Neural cell (in vitro differentiated cells): Measurements from ENCODE around the gene ADGRF1. TPM values are rescaled to one million over a fixed set of nuclear protein-coding genes. Genes with fewer than 3 reads are reported as not detected.

Experiments used
- H2AFZ ChIP-seq: fragments of 200-600, 300-800 bp; sonication (generic), shearing (Covaris generic); 2 replicates; pipeline ENCODE4 v1.6.0; 2014; ENCODE audit warnings: low read depth, mild to moderate bottlenecking, antibody characterized with exemption, low read length, moderate library complexity
- H3F3A ChIP-seq: fragments of 200-600 bp; shearing (Covaris generic); 2 replicates; pipeline ENCODE4 v1.6.1; 2016; ENCODE audit warnings: mild to moderate bottlenecking, moderate library complexity, mixed read lengths, antibody characterized with exemption, low read length; ENCODE audit not compliant: insufficient read depth, poor library complexity, severe bottlenecking
- H3K27ac ChIP-seq: fragments of 200-600, 300-800 bp; sonication (generic), shearing (Covaris generic); 2 replicates; pipeline ENCODE4 v1.5.1; 2014; ENCODE audit warnings: mild to moderate bottlenecking, low read length, moderate library complexity
- H3K27me3 ChIP-seq: fragments of 300-800, 200-600 bp; sonication (generic), shearing (Covaris generic); 2 replicates; pipeline ENCODE4 v1.6.0; 2014; ENCODE audit warnings: mild to moderate bottlenecking, low read depth, low read length, moderate library complexity; ENCODE audit not compliant: insufficient read depth
- H3K36me3 ChIP-seq: fragments of 300-800, 200-600 bp; sonication (generic), shearing (Covaris generic); 2 replicates; pipeline ENCODE4 v1.5.1; 2014; ENCODE audit warnings: mild to moderate bottlenecking, antibody characterized with exemption, low read length, moderate library complexity; ENCODE audit not compliant: insufficient read depth
- H3K4me2 ChIP-seq: fragments of 300-800, 200-600 bp; sonication (generic), shearing (Covaris generic); 2 replicates; pipeline ENCODE4 v1.6.0; 2014; ENCODE audit warnings: mild to moderate bottlenecking, low read length
- H3K4me3 ChIP-seq: fragments of 300-800, 200-600 bp; sonication (generic), shearing (Covaris generic); 2 replicates; pipeline ENCODE4 v1.5.1; 2014; ENCODE audit warnings: mild to moderate bottlenecking, low read length, moderate library complexity
- H3K79me2 ChIP-seq: fragments of 200-600 bp; shearing (Covaris generic); replicated peaks from 2 replicates; pipeline ENCODE4 v1.6.0; 2014; ENCODE audit warnings: mild to moderate bottlenecking, low read length, moderate library complexity; ENCODE audit not compliant: insufficient read depth
- H3K9ac ChIP-seq: fragments of 300-800, 200-600 bp; sonication (generic), shearing (Covaris generic); 2 replicates; pipeline ENCODE4 v1.6.1; 2016; ENCODE audit warnings: mild to moderate bottlenecking, low read length, mixed read lengths
- H3K9me2 ChIP-seq: fragments of 200-600 bp; shearing (Covaris generic); 2 replicates; pipeline ENCODE4 v1.6.1; 2016; ENCODE audit warnings: mild to moderate bottlenecking, low read length, mixed read lengths; ENCODE audit not compliant: insufficient read depth
- H3K9me3 ChIP-seq: fragments of 200-600, 300-800 bp; sonication (generic), shearing (Covaris generic); 2 replicates; pipeline ENCODE4 v1.6.1; 2016; ENCODE audit warnings: mild to moderate bottlenecking, mixed run types, low read length, moderate library complexity, mixed read lengths
- H4K20me1 ChIP-seq: fragments of 200-600 bp; shearing (Covaris generic); 2 replicates; pipeline ENCODE4 v1.6.1; 2016; ENCODE audit warnings: mild to moderate bottlenecking, mixed run types; ENCODE audit not compliant: insufficient read depth
- EP300 ChIP-seq: fragments of 450-650 bp; conservative IDR thresholded peaks from 2 replicates; pipeline ENCODE4 v1.6.1; 2014; ENCODE audit warnings: antibody characterized with exemption, mild to moderate bottlenecking, moderate library complexity; ENCODE audit not compliant: poor library complexity, severe bottlenecking
- EZH2 ChIP-seq: fragments of 200-600, 300-800 bp; shearing (Covaris generic), sonication (generic); IDR thresholded peaks from 2 replicates; pipeline ENCODE4 v1.6.1; 2014; ENCODE audit warnings: antibody characterized with exemption, low read length, borderline replicate concordance, mild to moderate bottlenecking; ENCODE audit not compliant: insufficient read depth, poor library complexity, severe bottlenecking
- MXI1 ChIP-seq: fragments of 450-650 bp; conservative IDR thresholded peaks from 2 replicates; pipeline ENCODE4 v1.6.1; 2014; ENCODE audit warnings: antibody characterized with exemption, mild to moderate bottlenecking; ENCODE audit not compliant: poor library complexity, severe bottlenecking
- POLR2AphosphoS5 ChIP-seq: IDR thresholded peaks from 2 replicates; pipeline ENCODE4 v1.6.1; 2012
- RAD21 ChIP-seq: fragments of 450-650 bp; conservative IDR thresholded peaks from 2 replicates; pipeline ENCODE4 v1.6.1; 2014; ENCODE audit warnings: antibody characterized with exemption, mild to moderate bottlenecking, moderate library complexity
- REST ChIP-seq: IDR thresholded peaks from 2 replicates; pipeline ENCODE4 v1.6.1; 2012; ENCODE audit warnings: borderline replicate concordance
- SMC3 ChIP-seq: fragments of 450-650 bp; conservative IDR thresholded peaks from 2 replicates; pipeline ENCODE4 v1.6.1; 2014; ENCODE audit warnings: antibody characterized with exemption, mild to moderate bottlenecking, moderate library complexity; ENCODE audit not compliant: poor library complexity
- TAF1 ChIP-seq: IDR thresholded peaks from 2 replicates; pipeline ENCODE4 v1.6.1; 2012; ENCODE audit warnings: low read depth
- polyA plus RNA-seq: library from polyadenylated mRNA; depleted of rRNA; stranded (reverse); fragments of >200 nt; gene quantifications from 2 replicates; pipeline ENCODE4 v1.2.3, GENCODE V29; 2014
- TF ChIP-seq, protein P1 (sequence below): fragments of 450-650 bp; IDR thresholded peaks from 2 replicates; pipeline ENCODE4 v1.5.1; 2014; ENCODE audit warnings: antibody characterized with exemption, mild to moderate bottlenecking, moderate library complexity; ENCODE audit not compliant: poor library complexity, severe bottlenecking

Gene ADGRF1
- polyA plus RNA-seq, 1 donor from 2014 or later = not detected

DNA sequence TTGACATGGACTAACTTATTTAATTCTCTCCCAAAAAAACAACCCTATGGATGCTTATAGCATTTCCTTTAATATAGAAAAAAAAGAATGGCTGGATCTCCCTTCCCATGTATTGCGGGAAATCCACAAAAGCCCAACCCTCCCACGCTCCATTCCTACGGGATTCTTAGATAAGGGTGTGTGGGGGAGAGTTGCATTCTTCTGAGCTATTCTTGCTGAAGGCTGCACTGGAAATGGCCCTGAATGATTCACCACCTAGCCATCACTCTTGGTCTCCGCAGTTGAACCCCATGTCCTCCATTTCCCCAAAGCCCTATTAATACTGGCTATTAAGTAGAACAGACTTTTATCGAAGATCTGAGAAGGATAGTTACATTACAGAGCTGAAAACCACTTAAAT, 78.5 kb downstream of the ADGRF1 start (continued):
- TF ChIP-seq MXI1 = no peak

DNA sequence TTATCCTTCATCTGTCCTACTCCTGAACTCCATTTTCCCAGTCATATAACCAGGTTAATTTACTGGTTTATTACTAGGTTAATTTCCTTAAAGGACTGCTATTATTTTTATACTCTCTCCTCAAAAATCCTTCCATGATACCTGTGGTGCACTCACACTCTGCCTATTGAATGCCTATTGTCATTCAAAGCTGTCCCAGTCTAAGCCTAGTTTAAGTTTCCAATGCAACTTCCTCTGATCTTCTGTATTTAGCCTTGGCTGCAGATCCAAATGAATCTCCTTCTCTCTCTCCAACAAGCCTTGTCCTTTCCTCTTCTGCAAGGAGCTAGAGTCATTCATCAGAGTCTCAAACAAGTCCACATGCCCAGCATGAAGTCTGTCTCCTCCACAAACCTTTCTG, 79.1 kb downstream of the ADGRF1 start:
- Histone ChIP-seq H3K4me3 (no peak overlapping the region), H3F3A (no peaks in the 10 kb centered on the region), H2AFZ (no peak overlapping the region), H3K79me2 (no peaks in the 10 kb centered on the region), H3K9ac (no peak overlapping the region), H3K4me2 (no peak overlapping the region), H3K9me3 (no peaks in the 10 kb centered on the region), H4K20me1 (no peaks in the 10 kb centered on the region), H3K9me2 (no peaks in the 10 kb centered on the region), H3K27ac (no peak overlapping the region), H3K36me3 (no peaks in the 10 kb centered on the region), H3K27me3 (no peaks in the 10 kb centered on the region)
- TF ChIP-seq SMC3 = no peak
- no peak for TF ChIP-seq RAD21
- TF ChIP-seq TAF1 = no peak
- TF ChIP-seq MXI1 = no peak
- no peak for TF ChIP-seq POLR2AphosphoS5
- TF ChIP-seq REST = no peak
- TF ChIP-seq EP300 = no peak
- no peak for TF ChIP-seq EZH2
- TF ChIP-seq, protein P1, sequence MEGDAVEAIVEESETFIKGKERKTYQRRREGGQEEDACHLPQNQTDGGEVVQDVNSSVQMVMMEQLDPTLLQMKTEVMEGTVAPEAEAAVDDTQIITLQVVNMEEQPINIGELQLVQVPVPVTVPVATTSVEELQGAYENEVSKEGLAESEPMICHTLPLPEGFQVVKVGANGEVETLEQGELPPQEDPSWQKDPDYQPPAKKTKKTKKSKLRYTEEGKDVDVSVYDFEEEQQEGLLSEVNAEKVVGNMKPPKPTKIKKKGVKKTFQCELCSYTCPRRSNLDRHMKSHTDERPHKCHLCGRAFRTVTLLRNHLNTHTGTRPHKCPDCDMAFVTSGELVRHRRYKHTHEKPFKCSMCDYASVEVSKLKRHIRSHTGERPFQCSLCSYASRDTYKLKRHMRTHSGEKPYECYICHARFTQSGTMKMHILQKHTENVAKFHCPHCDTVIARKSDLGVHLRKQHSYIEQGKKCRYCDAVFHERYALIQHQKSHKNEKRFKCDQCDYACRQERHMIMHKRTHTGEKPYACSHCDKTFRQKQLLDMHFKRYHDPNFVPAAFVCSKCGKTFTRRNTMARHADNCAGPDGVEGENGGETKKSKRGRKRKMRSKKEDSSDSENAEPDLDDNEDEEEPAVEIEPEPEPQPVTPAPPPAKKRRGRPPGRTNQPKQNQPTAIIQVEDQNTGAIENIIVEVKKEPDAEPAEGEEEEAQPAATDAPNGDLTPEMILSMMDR = no peak

DNA sequence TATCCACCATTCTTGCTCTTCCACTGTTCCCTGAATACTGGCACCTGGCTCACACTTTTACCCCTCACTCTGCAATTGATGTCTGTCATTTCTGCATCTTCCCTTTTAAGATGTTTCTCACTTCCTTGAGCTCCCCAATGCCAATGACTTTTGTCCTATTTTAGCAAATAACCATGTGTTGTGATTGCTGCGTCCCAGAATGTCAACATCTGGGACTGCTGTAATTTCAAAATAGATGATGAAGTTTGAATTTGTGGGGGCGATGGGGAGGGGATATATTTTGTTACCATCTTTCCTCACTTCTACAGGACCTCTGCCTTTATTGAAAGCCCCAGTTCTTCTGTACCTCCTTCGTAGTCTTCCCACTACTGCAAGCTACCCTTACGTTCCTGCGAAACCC, 80.4 kb downstream of the ADGRF1 start:
- no peak overlapping the region for H3K27ac ChIP-seq
- no peak overlapping the region for H2AFZ ChIP-seq
- H3K36me3 ChIP-seq = no peaks in the 10 kb centered on the region
- TF ChIP-seq EP300 = no peak
- TF ChIP-seq POLR2AphosphoS5 = no peak
- TF ChIP-seq SMC3 = no peak
- no peak for TF ChIP-seq RAD21
- no peak for TF ChIP-seq TAF1
- no peak for TF ChIP-seq EZH2
- TF ChIP-seq, protein P1 = no peak
- no peak for TF ChIP-seq MXI1
- TF ChIP-seq REST = no peak
- no peaks in the 10 kb centered on the region for H4K20me1 ChIP-seq
- no peak overlapping the region for H3K4me3 ChIP-seq
- H3K4me2 ChIP-seq = no peak overlapping the region
- no peaks in the 10 kb centered on the region for H3K9me3 ChIP-seq
- H3K79me2 ChIP-seq = no peaks in the 10 kb centered on the region
- no peaks in the 10 kb centered on the region for H3K9me2 ChIP-seq
- no peak overlapping the region for H3K9ac ChIP-seq
- no peaks in the 10 kb centered on the region for H3F3A ChIP-seq
- no peaks in the 10 kb centered on the region for H3K27me3 ChIP-seq
